Measurements from ENCODE around the gene PACS2.

GRCh38 chr14:105316968-105317510 lies 2.5 kb downstream of the PACS2 start:
- TF ChIP-seq, protein P1, sequence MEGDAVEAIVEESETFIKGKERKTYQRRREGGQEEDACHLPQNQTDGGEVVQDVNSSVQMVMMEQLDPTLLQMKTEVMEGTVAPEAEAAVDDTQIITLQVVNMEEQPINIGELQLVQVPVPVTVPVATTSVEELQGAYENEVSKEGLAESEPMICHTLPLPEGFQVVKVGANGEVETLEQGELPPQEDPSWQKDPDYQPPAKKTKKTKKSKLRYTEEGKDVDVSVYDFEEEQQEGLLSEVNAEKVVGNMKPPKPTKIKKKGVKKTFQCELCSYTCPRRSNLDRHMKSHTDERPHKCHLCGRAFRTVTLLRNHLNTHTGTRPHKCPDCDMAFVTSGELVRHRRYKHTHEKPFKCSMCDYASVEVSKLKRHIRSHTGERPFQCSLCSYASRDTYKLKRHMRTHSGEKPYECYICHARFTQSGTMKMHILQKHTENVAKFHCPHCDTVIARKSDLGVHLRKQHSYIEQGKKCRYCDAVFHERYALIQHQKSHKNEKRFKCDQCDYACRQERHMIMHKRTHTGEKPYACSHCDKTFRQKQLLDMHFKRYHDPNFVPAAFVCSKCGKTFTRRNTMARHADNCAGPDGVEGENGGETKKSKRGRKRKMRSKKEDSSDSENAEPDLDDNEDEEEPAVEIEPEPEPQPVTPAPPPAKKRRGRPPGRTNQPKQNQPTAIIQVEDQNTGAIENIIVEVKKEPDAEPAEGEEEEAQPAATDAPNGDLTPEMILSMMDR (IDR thresholded peaks at IDR 0.05) = no peak
- TF ChIP-seq POLR2A (IDR thresholded peaks at IDR 0.05) (no peak), EP300 (IDR thresholded peaks at IDR 0.05) (no peak)
